Left renal pelvis (tissue), 4 donors: ENCODE measurements around the gene TP73. TPM values are rescaled to one million over a fixed set of nuclear protein-coding genes. Genes with fewer than 3 reads are reported as not detected.
A peak's percentile ranks its signal among the peaks of the same experiment; 100 is the strongest.

Experiments
- DNase-seq, 4 donors: peaks; one replicate each; pipeline ENCODE4 v3.0.0-alpha.2; 2013; ENCODE audit warnings: low read depth in 4 of 4, low spot score in 3 of 4
- polyA plus RNA-seq, 4 donors: library from polyadenylated mRNA; unstranded; fragments of 120-200 nt; gene quantifications; one replicate each; pipeline ENCODE4 v1.2.1, GENCODE V29; 2013; ENCODE audit not compliant: insufficient read length in 4 of 4

Gene TP73
- polyA plus RNA-seq, 4 donors, result 0.47 to 0.97 (median 0.74) TPM

DNA sequence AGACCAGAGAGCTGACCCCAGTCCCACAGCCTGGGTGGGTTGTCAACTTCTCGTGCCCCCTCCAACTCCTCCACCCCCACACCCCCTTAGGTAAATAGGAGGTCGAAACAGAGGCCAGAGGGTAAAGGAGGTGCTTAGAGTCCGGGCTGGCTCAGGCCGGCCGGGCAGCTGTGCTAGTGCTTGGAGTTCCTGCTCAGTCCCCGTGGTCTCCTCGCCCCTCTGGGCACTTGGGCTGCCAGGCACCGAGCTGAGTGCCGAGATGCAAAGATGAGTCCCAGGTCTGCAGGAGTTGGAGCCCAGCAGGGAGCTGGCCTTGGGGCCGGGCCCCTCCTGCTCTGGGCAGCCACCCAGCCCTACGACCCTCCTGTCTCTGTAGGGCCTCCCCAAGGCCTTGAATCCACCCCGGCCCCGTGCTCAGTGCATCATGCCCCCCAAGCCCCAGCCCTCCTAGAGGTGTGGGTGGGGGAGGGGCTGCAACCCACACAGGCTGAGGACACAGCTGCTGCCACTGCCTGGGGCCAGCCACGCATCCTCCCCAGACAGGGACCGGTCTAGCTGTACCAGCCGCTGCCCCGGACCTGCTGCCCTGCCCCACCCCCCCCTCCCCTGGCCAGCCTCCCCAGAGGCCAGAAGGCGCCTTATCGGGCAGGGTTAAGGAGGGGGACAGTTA, 122.1 kb downstream of the TP73 start:
- DNase-seq, result no peak

DNA sequence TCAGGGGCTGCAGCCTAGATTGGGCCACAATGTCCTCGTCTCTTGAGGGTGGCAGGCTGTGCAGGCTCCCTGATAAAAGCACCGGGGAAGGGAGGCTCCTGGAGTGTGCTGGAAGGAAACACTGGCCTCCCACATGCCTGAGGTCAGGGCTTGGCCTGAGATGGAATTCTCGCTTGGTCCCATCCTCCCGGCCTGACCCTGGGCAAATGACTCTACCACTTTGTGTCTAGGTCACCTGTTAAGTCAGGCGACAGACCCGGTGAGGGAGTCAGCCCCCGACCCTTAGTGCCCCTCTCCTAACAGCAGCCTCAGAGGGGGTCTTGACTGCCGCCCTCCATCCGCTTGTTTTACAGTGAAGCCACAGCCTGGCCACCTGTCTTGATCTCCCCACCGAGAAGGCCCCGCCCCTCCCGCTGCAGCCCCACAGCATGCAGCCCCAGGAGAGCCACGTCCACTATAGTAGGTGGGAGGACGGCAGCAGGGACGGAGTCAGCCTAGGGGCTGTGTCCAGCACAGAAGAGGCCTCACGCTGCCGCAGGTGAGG, 122.7 kb downstream of the TP73 start:
- DNase-seq, result no peak

DNA sequence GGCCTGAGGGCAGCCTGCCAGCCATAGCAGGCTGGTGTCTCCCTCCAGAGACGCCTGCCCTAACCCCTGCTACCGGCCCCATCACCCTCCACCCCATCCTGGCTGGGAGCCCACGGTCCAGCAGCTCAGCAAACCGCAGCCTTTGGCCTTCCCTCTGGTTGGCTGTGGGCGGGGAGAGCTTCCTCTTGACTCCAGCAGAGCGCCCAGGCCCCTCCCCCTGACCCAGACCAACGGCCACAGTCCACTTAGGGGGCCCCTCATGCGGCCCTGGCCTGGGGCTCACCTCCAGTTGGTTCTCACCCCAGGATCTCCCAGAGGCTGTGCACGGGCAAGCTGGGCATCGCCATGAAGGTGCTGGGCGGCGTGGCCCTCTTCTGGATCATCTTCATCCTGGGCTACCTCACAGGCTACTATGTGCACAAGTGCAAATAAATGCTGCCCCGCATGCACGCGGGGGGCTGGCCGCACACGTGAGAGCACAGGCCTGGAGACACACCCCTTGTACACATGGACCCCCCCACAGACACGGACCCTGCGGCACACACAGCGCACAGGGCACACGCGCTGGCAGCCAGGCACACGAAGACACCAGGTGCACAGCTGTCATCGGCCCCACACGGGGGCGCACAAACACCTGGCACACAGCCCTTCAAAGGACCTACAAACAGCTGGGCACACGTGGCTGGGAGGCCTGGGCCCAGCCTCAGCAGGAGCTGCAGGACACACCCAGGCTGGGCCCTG, 123.3 kb downstream of the TP73 start:
- peak in 1 of 4 donors; percentile 49 for DNase-seq

DNA sequence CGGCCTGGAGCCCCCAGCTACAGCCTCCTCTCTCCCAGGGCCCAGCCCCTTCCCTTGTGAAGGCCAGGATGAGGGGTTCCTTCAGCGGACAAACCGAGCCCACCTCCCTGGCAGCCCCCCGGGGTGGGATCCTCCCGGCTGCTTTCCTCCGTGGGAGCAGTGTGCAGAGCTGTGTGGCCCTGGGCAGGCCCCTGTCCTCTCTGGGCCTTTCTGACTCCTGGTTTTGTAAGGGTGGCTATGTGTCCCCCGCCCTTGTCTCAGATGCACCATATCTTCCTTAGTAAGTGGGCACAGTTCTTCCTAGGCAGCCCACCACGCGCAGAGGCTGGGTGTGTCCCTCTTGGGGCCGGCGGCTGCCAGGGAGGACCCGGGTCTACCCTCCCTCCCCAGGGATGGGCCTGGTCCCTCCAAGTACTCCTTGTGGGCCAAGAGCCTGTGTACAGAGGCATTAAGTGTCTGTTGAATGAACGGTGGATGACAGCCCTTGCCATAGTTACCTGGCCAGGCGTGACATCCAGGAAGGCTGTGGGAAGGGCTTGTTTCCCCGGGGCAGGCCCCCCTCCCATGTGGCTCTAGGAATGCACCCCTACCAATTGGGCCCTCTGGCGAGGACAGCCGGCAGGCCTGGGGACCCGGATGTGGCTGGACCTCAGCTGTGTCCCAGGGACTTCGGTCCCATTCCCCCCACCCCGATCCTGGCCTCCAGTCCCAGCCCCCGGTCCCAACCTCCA, 124.1 kb downstream of the TP73 start:
- DNase-seq, result no peak

DNA sequence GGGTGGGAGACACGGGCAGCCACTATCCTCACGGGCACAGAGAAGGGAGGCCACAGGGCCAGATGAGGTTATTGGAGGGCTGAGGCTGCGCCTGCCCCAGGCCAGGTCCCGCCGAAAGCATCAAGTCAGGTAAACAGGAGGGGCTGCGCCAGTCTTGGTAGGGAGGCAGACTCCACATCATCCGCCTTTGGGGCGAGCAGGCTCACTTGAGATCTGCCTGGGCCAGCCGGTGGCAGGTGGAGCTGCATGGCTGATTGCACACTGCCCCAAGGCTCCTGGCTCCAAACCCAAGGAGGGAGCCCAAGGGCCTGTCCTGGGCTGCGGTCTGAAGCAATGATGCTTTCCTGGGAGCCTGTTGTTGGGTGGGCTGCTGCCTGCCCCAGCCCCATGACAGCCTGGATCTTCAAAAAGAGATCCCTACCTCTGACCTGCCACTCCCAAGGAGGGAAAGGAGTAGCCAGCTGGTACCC, 124.8 kb downstream of the TP73 start:
- DNase-seq, result no peak

DNA sequence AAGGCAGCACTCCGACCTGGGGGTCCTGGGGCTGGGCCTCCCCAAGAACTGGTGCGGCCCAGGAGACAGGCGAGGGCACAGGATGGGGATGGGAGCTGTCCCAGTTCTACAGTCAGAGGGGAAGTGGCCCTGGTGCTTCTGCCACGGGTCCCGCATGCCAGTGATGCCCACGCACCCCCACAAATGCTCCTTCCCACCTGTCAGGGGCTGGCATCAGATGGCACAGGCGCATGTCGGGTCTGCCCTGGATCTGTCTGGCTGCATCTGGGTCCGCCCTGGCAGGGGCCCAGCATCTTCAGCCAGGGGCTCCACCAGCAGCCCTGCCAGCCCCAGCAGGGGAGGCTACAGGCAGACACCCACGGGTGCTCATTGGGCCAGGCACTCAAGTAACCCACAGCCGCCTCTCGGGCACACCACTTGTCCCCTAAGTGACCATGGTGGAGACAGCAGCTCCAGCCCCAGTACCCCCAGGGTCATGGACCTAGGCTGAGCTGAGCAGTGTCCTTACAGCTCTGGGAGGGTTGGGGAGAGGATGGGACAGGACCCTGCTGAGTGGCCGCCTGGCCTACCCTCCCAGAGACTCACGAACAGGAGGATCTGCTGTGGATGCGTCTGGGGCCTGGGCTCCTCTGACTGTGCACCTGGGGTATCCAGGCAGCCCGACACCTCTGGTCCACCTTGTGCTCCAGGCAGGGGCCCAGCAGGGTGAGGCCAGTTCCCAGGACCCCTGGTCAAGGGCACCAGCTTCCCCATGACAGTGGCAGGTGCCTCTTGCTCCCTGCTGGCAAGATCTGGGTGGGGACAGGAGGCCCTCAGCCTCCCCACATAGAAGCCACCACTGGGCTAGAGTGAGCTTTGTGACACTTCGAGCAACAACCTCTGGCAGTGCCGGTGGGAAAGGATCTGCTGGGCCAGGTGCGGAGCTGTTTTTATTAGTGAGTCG, 125.6 kb downstream of the TP73 start:
- DNase-seq, result no peak

DNA sequence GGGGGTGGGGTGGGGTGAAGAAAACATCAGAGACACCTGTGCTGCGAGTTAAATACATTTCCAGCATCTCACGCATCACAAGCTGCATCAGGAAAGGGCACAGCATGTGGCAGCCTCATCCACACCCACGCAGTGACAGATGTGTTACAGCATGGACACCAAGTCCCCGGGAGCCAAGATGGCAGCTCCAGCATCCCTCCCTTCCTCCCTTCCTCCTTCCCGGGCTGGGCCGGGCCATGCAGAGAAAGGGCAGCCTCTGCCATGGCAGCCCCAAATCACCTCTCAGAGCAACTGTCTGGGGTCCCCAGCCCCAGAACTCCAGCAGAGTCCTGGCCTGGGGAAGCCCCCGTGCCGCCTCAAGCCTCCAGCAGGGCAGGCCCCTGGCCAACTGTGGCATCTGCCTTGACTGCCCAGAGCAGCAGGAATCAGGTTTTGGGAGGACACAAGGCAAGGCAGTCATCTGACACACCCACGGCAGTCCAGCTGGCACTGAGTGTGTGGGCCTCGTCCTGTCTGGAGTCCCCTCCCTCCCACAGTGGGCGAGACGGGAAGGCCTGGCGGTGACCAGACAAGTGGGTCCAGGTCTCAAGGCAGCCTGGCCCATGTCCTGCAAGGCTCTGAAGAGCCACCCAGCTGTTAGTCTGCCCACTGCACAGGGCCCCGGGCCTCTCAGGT, 126.4 kb downstream of the TP73 start:
- no peak for DNase-seq

DNA sequence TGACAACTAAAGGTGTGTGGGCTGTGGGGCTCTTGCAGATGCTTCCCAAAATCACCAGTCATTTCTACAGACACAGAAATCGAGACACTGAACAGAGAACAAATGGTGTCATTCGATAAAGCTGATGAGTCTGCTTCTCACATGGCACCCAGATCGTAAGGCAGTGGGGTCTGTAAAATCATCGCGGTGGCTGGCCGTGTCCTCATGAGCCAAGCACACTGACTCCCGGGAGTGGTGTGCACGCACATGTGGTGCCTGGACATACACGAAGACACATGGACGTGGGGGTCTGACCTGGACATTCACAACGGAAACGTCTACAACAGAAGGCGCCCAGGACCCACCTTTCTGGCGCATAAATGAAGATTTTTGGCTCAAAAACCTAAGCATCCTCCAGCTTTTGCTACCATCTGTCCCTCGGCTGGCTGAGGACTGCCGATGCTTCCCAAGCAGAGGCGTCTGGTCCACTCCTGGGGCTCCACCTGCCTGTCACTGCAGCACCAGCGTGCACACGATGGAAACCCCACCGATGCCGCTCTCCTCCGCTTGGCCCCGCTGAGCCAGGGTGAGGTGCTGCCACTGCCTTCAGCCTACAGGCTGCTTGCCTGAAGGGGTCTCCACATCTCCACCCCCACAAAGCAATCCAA, 127.1 kb downstream of the TP73 start:
- no peak for DNase-seq

DNA sequence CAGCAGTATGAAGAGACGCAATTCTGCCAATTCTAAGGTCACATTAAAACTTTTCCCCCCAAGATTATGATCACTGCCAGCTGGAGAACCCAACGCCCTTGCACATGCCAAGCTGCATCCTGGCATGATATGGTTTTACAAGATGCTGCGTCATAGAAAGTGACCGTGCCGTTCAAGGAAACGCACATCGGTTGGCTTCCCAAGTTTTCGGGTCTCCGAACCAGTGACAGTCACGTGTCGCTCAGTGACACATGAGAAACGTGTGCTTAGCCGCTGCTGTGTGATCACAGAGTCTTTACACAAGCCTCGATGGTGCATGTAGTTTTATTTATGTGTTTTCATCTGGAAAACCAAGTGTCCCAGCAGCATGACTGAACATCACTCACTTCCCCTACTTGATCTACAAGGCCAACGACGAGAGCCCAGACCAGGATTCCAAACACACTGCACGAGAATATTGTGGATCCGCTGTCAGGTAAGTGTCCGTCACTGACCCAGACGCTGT, 127.6 kb downstream of the TP73 start:
- no peak for DNase-seq

DNA sequence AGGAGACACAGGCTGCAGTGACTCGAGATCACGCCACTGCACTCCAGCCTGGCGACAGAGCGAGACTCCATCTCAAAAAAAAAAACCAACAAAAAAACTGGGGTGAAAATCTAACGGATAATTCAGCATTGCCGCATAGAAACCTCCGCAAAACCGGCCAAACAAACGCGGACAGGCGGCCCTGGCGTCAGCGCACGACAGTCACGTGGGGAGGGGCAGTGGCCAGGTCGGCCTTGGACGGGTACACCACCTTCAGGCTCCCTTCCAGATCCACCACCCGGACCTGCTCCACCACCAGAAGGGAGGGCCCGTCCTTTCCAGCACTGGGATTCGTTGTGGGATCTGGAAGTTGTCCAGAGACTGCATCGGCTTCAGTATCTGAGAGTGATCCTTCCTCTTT, 128.6 kb downstream of the TP73 start:
- DNase-seq, result no peak

DNA sequence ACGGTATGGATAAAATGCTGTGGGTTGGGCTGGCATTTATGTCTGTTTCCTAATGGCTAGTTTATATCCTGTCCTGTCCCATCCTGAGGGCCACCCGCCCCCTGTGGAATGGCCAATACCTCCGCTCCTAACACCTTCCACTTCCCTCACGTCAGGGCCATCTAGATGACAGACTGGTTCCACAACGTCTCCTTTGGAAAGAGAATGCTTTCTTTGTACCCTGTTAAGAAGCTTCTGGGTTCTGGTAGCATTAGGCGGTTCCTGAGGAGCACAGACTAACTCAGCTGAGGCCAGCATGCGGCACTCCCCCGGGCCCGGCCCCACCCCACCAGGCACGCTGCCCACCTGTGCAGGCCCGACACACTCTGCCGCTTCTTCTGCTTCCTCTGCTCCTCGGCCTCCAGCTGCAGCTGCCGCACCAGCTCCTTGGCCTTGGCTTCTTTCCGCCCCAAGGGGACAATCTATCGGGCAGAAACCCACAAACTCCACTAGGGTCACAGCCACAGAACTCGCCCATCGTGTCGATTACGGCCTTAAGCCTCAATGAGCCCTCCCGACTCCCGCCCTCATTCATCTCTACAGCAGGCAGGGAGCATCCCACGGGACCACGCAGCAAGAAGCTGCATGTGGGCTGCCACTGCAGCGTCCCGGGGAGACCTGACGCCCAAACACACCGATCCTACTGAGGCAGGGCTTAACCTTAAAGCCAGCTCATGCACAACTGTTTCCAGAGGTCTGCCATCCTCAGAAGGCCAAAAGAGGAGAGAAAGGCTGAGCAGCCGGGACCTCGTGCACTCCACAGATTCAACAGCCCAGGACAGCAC, 131.5 kb downstream of the TP73 start:
- no peak for DNase-seq

DNA sequence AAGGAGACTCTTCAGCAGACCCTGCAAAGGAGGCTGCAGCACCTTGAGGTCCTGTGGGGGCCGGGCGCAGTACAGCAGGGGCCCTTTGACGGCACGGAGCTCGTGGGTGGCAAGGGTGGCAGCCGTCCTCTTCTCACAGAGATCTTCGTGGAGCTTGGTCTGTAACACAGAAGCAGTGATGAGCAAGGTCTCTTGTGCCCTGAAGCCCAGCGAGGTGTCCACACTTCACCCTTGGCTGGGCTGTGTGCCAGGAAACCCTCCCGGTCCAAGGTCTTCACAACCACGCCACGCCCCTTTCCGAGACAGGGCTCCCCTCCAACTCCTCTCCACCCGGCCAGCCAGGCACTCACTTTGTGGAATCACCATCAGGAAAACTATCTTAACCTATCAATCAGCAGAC, 132.7 kb downstream of the TP73 start:
- no peak for DNase-seq

DNA sequence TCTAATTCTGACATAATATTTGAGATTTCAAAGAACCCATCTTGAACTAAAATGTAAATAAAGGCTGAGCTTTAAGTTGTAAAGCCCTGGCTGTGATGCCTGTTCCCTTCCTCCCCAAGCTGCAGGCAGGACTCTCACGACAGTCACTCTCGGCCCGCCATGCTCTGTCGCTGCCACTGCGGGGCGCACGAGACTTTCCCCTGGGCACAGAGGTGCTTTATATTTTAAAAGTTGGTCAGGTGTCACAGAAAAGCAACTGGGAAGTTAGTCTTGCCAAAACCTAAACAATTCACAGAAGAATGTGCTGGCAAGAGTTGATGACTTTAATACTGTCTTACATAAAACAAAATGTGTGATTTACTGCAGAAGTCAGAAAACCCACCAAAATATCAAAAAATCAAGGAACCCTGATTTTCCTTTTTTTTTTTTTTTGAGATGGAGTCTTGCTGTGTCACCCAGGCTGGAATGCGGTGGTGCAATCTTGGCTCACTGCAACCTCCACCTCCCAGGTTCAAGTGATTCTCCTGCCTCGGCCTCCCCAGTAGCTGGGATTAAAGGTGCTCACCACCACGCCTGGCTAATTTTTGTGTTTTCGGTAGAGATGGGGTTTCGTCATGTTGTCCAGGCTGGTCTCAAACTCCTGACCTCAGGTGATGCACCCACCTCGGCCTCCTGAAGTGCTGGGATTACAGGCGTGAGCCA, 133.3 kb downstream of the TP73 start:
- DNase-seq, result no peak
